Activated naive CD4-positive, alpha-beta T cell treated with anti-CD3 and anti-CD28 coated beads for 36 hours (primary cell): ENCODE measurements around the gene CTSO. TPM values are rescaled to one million over a fixed set of nuclear protein-coding genes. Genes with fewer than 3 reads are reported as not detected.

ENCODE experiments used
- CTCF ChIA-PET: fragments of 350-600 bp; sonication (Branson Sonifier 250); formaldehyde crosslinking; loops from one replicate; lab custom pipeline; 2021; ENCODE audit warnings: antibody characterized with exemption; lab: Charles Lee
- DNase-seq: peaks from one replicate; pipeline ENCODE4 v3.0.0-alpha.2; 2020
- H3K27ac Mint-ChIP-seq: one replicate; pipeline ENCODE4 v1.8.0; 2021; ENCODE audit warnings: mild to moderate bottlenecking, mixed read lengths
- H3K27me3 Mint-ChIP-seq: one replicate; pipeline ENCODE4 v1.8.0; 2021; ENCODE audit warnings: low read depth, mixed read lengths
- H3K36me3 Mint-ChIP-seq: one replicate; pipeline ENCODE4 v1.8.0; 2021; ENCODE audit warnings: low read depth, mixed read lengths
- H3K4me1 Mint-ChIP-seq: one replicate; pipeline ENCODE4 v1.8.0; 2021; ENCODE audit warnings: low read depth, mixed read lengths
- H3K4me3 Mint-ChIP-seq: one replicate; pipeline ENCODE4 v1.8.0; 2021; ENCODE audit warnings: mild to moderate bottlenecking, moderate library complexity, mixed read lengths
- H3K9me3 Mint-ChIP-seq: one replicate; pipeline ENCODE4 v1.8.0; 2021; ENCODE audit warnings: mixed read lengths
- intact Hi-C: fragments of 100-400 bp; cut with micrococcal nuclease; formaldehyde crosslinking; loops from one replicate; pipeline ENCODE4 v1.15.1; 2023
- total RNA-seq, 2 experiments: library from RNA; stranded (reverse); gene quantifications; one replicate each; pipeline ENCODE4 v1.2.3, GENCODE V29; 2021

The CTSO gene
- total RNA-seq, 2 experiments from 2014 or later = 2.1 to 2.6 TPM

DNA sequence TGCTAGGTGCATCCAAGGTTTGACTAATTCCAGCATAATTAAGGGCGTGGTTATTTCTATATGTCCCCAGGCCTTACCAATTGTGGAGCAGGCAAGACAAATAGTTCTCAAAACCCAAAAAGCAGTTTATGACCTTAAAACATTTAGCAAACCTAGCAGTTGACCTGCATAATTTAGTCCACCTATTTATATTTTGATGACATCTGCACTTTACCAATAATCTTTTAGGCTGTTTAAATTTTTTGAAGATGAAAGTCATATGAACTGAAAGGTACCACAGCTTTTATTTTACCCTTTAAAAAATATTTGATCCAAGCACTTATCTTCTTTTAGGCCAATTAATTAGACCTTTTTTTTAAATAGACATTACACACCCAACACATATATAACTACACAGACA, 77.8 kb downstream of the CTSO start:
- H3K4me3 Mint-ChIP-seq = no peak overlapping the region
- no peak for DNase-seq
- no peaks in the 10 kb centered on the region for H3K4me1 Mint-ChIP-seq
- intact Hi-C loops = no loop called here
- no peak overlapping the region for H3K27ac Mint-ChIP-seq
- H3K27me3 Mint-ChIP-seq = peaks cover 2% of the 10 kb centered on the region
- H3K9me3 Mint-ChIP-seq = no peaks in the 10 kb centered on the region
- peaks cover 1% of the 10 kb centered on the region for H3K36me3 Mint-ChIP-seq
- CTCF ChIA-PET = no interaction called here

Other genes with a start within 250 kb of the CTSO start
- gene GUCY1B1, start 194.8 kb downstream of the CTSO start, total RNA-seq = under 1 TPM; 0.60 to 0.72 TPM
- gene ASIC5, start 87.6 kb downstream of the CTSO start, total RNA-seq = not detected
- not detected for gene TDO2, start 50.2 kb downstream of the CTSO start, total RNA-seq